ENCODE results near the gene THAP5.

The THAP5 gene

GRCh38 chr7:108569381-108570145 is at the start of gene THAP5, which contains the start of gene DNAJB9:
Gene THAP5 (minus strand): TSS chr7:108569706. CDS start chr7:108569569, 137 bp downstream.
Gene DNAJB9 (plus strand): TSS chr7:108569874. CDS start chr7:108571727, 1,853 bp downstream.
- DNase-seq = peak; percentile 100

- DNase-seq = peak; percentile 82
Observed at GRCh38 chr7:108618056-108618455, 48.5 kb upstream of the THAP5 start.

- DNase-seq = no peak
Observed at GRCh38 chr7:108614896-108615295, 45.4 kb upstream of the THAP5 start.

- DNase-seq = peak; percentile 21
Observed at GRCh38 chr7:108613949-108614381, 44.5 kb upstream of the THAP5 start.

GRCh38 chr7:108613147-108613948 is 43.8 kb upstream of the THAP5 start:
- peak; percentile 39 for DNase-seq

GRCh38 chr7:108611268-108611667 is 41.8 kb upstream of the THAP5 start:
- DNase-seq = no peak

- no peak for DNase-seq
Observed at GRCh38 chr7:108609643-108610042, 40.1 kb upstream of the THAP5 start.

- no peak for DNase-seq
Observed at GRCh38 chr7:108605559-108606201, 36.2 kb upstream of the THAP5 start.

- DNase-seq = no peak
Observed at GRCh38 chr7:108604307-108605077, 35.0 kb upstream of the THAP5 start.

- no peak for DNase-seq
Observed at GRCh38 chr7:108603656-108604306, 34.3 kb upstream of the THAP5 start.

- DNase-seq = no peak
Observed at GRCh38 chr7:108600399-108600798, 30.9 kb upstream of the THAP5 start.

GRCh38 chr7:108598914-108599580 is 29.5 kb upstream of the THAP5 start:
- no peak for DNase-seq

GRCh38 chr7:108598153-108598552 is 28.6 kb upstream of the THAP5 start:
- peak; percentile 59 for DNase-seq

- no peak for DNase-seq
Observed at GRCh38 chr7:108596560-108596959, 27.1 kb upstream of the THAP5 start.

GRCh38 chr7:108592646-108593201 is 23.2 kb upstream of the THAP5 start:
- peak; percentile 41 for DNase-seq

- DNase-seq = no peak
Observed at GRCh38 chr7:108590606-108591005, 21.1 kb upstream of the THAP5 start.

GRCh38 chr7:108589874-108590273 is 20.4 kb upstream of the THAP5 start:
- no peak for DNase-seq

- no peak for DNase-seq
Observed at GRCh38 chr7:108589199-108589598, 19.7 kb upstream of the THAP5 start.

- no peak for DNase-seq
Observed at GRCh38 chr7:108586274-108586710, 16.8 kb upstream of the THAP5 start.

- no peak for DNase-seq
Observed at GRCh38 chr7:108585843-108586242, 16.3 kb upstream of the THAP5 start.

GRCh38 chr7:108584211-108584610 is 14.7 kb upstream of the THAP5 start:
- DNase-seq = no peak
